Rectal smooth muscle tissue (tissue), 1 donor: ENCODE data around the gene TMX4.

Experiments
- H3K27ac ChIP-seq: one replicate; pipeline ENCODE4 v1.7.0; 2013; ENCODE audit warnings: low read depth, low read length, inconsistent platforms
- H3K27me3 ChIP-seq: one replicate; pipeline ENCODE4 v1.7.0; 2013; ENCODE audit warnings: low read length; ENCODE audit not compliant: control insufficient read depth, insufficient read depth
- H3K36me3 ChIP-seq: one replicate; pipeline ENCODE4 v1.7.0; 2013; ENCODE audit warnings: low read length; ENCODE audit not compliant: control insufficient read depth, insufficient read depth
- H3K4me1 ChIP-seq: one replicate; pipeline ENCODE4 v1.7.0; 2013; ENCODE audit warnings: low read length; ENCODE audit not compliant: control insufficient read depth, insufficient read depth
- H3K4me3 ChIP-seq: one replicate; pipeline ENCODE4 v1.7.0; 2013; ENCODE audit warnings: low read length
- H3K9ac ChIP-seq: one replicate; pipeline ENCODE4 v1.7.0; 2013; ENCODE audit warnings: low read length

The TMX4 gene

GRCh38 chr20:8019246-8019997 is at the start of gene TMX4:
TSS of gene TMX4 (minus strand) at chr20:8019761. CDS start at chr20:8019613, 148 bp downstream.
- Histone ChIP-seq H3K4me3 (peak within 1 kb of the TSS; percentile 89), H3K4me1 (peaks cover 13% of the 10 kb centered on the region), H3K27me3 (no peaks in the 10 kb centered on the region), H3K36me3 (no peaks in the 10 kb centered on the region), H3K27ac (peak within 1 kb of the TSS; percentile 94), H3K9ac (peak within 1 kb of the TSS; percentile 76)

- H3K27ac ChIP-seq, result no peak overlapping the region
- peaks cover 4% of the 10 kb centered on the region for H3K4me1 ChIP-seq
- H3K36me3 ChIP-seq, result no peaks in the 10 kb centered on the region
- no peaks in the 10 kb centered on the region for H3K27me3 ChIP-seq
- H3K4me3 ChIP-seq, result no peak overlapping the region
- H3K9ac ChIP-seq, result no peak overlapping the region
These were observed 47.5 kb upstream of the TMX4 start for GRCh38 chr20:8067082-8067481.

GRCh38 chr20:8066662-8067061 is 47.1 kb upstream of the TMX4 start:
- Histone ChIP-seq H3K9ac (no peak overlapping the region), H3K4me1 (peaks cover 4% of the 10 kb centered on the region), H3K36me3 (no peaks in the 10 kb centered on the region), H3K27me3 (no peaks in the 10 kb centered on the region), H3K4me3 (no peak overlapping the region), H3K27ac (no peak overlapping the region)

GRCh38 chr20:8065691-8066090 is 46.1 kb upstream of the TMX4 start:
- Histone ChIP-seq H3K4me3 (no peak overlapping the region), H3K4me1 (peaks cover 11% of the 10 kb centered on the region), H3K27me3 (no peaks in the 10 kb centered on the region), H3K9ac (no peak overlapping the region), H3K36me3 (no peaks in the 10 kb centered on the region), H3K27ac (no peak overlapping the region)

- Histone ChIP-seq H3K27ac (peak overlapping the region; percentile 10), H3K36me3 (no peaks in the 10 kb centered on the region), H3K4me3 (no peak overlapping the region), H3K4me1 (peaks cover 16% of the 10 kb centered on the region), H3K9ac (no peak overlapping the region), H3K27me3 (no peaks in the 10 kb centered on the region)
These were observed 43.2 kb upstream of the TMX4 start for GRCh38 chr20:8062756-8063155.

GRCh38 chr20:8061861-8062518 is 42.4 kb upstream of the TMX4 start:
- peaks cover 16% of the 10 kb centered on the region for H3K4me1 ChIP-seq
- peak overlapping the region; percentile 50 for H3K27ac ChIP-seq
- no peaks in the 10 kb centered on the region for H3K36me3 ChIP-seq
- no peak overlapping the region for H3K9ac ChIP-seq
- no peak overlapping the region for H3K4me3 ChIP-seq
- no peaks in the 10 kb centered on the region for H3K27me3 ChIP-seq

- Histone ChIP-seq H3K4me3 (no peak overlapping the region), H3K27me3 (no peaks in the 10 kb centered on the region), H3K9ac (no peak overlapping the region), H3K36me3 (no peaks in the 10 kb centered on the region), H3K27ac (peak overlapping the region; percentile 50), H3K4me1 (peaks cover 16% of the 10 kb centered on the region)
These were observed 41.4 kb upstream of the TMX4 start for GRCh38 chr20:8060977-8061376.

GRCh38 chr20:8057871-8058270 is 38.3 kb upstream of the TMX4 start:
- Histone ChIP-seq H3K27ac (no peak overlapping the region), H3K4me3 (no peak overlapping the region), H3K36me3 (no peaks in the 10 kb centered on the region), H3K4me1 (peaks cover 16% of the 10 kb centered on the region), H3K9ac (no peak overlapping the region), H3K27me3 (no peaks in the 10 kb centered on the region)

- H3K36me3 ChIP-seq, result no peaks in the 10 kb centered on the region
- no peak overlapping the region for H3K9ac ChIP-seq
- H3K4me1 ChIP-seq, result peaks cover 2% of the 10 kb centered on the region
- H3K27ac ChIP-seq, result no peak overlapping the region
- no peaks in the 10 kb centered on the region for H3K27me3 ChIP-seq
- H3K4me3 ChIP-seq, result no peak overlapping the region
These were observed 35.5 kb upstream of the TMX4 start for GRCh38 chr20:8055096-8055495.

GRCh38 chr20:8050157-8050837 is 30.7 kb upstream of the TMX4 start:
- H3K4me1 ChIP-seq, result no peaks in the 10 kb centered on the region
- no peak overlapping the region for H3K27ac ChIP-seq
- no peak overlapping the region for H3K4me3 ChIP-seq
- H3K27me3 ChIP-seq, result no peaks in the 10 kb centered on the region
- no peaks in the 10 kb centered on the region for H3K36me3 ChIP-seq
- H3K9ac ChIP-seq, result no peak overlapping the region

- no peak overlapping the region for H3K9ac ChIP-seq
- no peak overlapping the region for H3K27ac ChIP-seq
- H3K4me1 ChIP-seq, result no peaks in the 10 kb centered on the region
- no peak overlapping the region for H3K4me3 ChIP-seq
- H3K27me3 ChIP-seq, result no peaks in the 10 kb centered on the region
- no peaks in the 10 kb centered on the region for H3K36me3 ChIP-seq
These were observed 29.7 kb upstream of the TMX4 start for GRCh38 chr20:8049310-8049709.

- no peak overlapping the region for H3K27ac ChIP-seq
- no peaks in the 10 kb centered on the region for H3K27me3 ChIP-seq
- no peak overlapping the region for H3K9ac ChIP-seq
- H3K4me1 ChIP-seq, result no peaks in the 10 kb centered on the region
- no peak overlapping the region for H3K4me3 ChIP-seq
- H3K36me3 ChIP-seq, result no peaks in the 10 kb centered on the region
These were observed 26.4 kb upstream of the TMX4 start for GRCh38 chr20:8045946-8046345.
